Thoracic aorta (tissue), 2 donors: ENCODE data around the gene TMEM106A. TPM values are rescaled to one million over a fixed set of nuclear protein-coding genes. Genes with fewer than 3 reads are reported as not detected.
"Not testable (repeated sequence)": the region's sequence is repeated elsewhere in the genome, so short reads cannot be mapped to it uniquely, and the experiment has no call there.

Experiments
- ATAC-seq: fragments of 150-250 bp; one replicate; pipeline ENCODE4 v1.8.0; 2017; ENCODE audit warnings: low read depth; ENCODE audit not compliant: insufficient number of reproducible peaks, low FRiP score
- DNase-seq: peaks from one replicate; pipeline ENCODE4 v3.0.0-alpha.2; 2020; ENCODE audit warnings: low spot score
- H3K27ac ChIP-seq, 2 donors: fragments of 200-600 bp; sonication (generic); 1 replicate in 1 of 2; 2 replicates in 1 of 2; pipeline ENCODE4 v1.5.1; 2016; ENCODE audit warnings: mild to moderate bottlenecking in 2 of 2, moderate library complexity in 2 of 2
- H3K27me3 ChIP-seq: fragments of 200-600 bp; sonication (generic); replicated peaks from 2 replicates; pipeline ENCODE4 v1.6.0; 2016; ENCODE audit warnings: mild to moderate bottlenecking; ENCODE audit not compliant: insufficient read depth
- H3K36me3 ChIP-seq: fragments of 200-600 bp; sonication (generic); one replicate; pipeline ENCODE4 v1.5.1; 2016
- H3K4me1 ChIP-seq, 2 donors: fragments of 200-600 bp; sonication (generic); 1 replicate in 1 of 2; 2 replicates in 1 of 2; pipeline versions ENCODE4 v1.5.1 to v1.6.0; 2016; ENCODE audit warnings: low read depth in 2 of 2, mild to moderate bottlenecking in 1 of 2; ENCODE audit not compliant: control insufficient read depth in 1 of 2
- H3K4me3 ChIP-seq: fragments of 200-600 bp; sonication (generic); 2 replicates; pipeline ENCODE4 v1.5.1; 2016; ENCODE audit warnings: mild to moderate bottlenecking
- H3K9me3 ChIP-seq: fragments of 200-600 bp; sonication (generic); 2 replicates; pipeline ENCODE4 v1.5.1; 2016
- total RNA-seq, 2 donors: library from RNA; depleted of rRNA; stranded (reverse); fragments of >200 nt; gene quantifications; one replicate each; pipeline versions ENCODE4 v1.1.0 to v1.2.3, GENCODE V29; 2016
- TF ChIP-seq, protein P1 (sequence below): fragments of 200-600 bp; sonication (generic); IDR thresholded peaks from one replicate; pipeline ENCODE4 v1.5.1; 2019; ENCODE audit warnings: antibody characterized with exemption

The TMEM106A gene
- total RNA-seq, 2 donors from 2014 or later, result 17.3 to 22.5 TPM

DNA sequence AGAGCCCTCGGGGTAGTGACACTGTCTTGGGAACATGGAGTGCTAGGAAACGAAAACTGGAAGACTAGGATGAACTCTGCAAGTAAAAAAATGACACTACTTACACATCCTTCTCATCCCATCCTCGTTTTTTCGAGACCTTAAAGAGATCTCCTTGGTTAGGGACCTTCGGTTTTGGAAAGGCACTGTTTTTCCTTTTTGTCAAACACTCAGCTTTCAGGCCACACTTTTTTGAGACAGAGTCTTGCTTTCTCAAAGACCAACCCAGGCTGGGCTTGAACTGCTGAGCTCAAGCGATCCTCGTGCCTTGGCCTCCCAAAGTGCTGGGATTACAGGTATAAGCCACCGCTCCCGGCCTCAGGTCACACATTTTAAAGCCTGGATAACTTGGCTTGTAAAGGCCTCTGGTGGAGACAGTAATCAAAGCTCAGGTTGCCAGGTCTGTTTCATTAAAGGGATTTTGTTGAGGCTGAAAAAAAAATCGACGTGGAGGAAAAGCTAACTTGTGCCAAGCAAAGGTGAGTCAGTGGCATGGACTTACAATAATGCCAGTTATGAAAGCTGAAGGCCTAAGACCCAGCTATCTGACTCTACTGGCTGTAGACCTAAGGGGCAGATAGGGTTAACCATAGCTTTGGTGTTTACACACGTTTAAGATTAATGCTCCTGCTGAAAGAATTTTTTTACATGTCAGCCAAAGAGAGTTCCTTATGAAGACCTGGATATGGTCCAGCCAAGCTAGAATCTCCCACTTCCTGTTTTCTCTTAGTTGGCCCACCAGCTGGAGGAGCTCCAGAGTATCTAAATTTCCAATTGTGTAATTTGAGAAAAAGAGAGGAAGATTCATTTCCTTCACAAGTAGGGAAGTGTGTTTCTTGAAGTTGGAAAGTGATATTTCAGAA lies 39.8 kb upstream of the TMEM106A start:
- Histone ChIP-seq H3K4me1 (peaks cover 41 to 64% of the 10 kb centered on the region in 2 donors), H3K4me3 (peak overlapping the region; percentile 96), H3K9me3 (no peaks in the 10 kb centered on the region), H3K27ac (peak overlapping the region; percentile 98 to 99), H3K36me3 (peaks cover 4% of the 10 kb centered on the region), H3K27me3 (no peaks in the 10 kb centered on the region)
- no peak for DNase-seq
- ATAC-seq, result no peak
- TF ChIP-seq, protein P1, sequence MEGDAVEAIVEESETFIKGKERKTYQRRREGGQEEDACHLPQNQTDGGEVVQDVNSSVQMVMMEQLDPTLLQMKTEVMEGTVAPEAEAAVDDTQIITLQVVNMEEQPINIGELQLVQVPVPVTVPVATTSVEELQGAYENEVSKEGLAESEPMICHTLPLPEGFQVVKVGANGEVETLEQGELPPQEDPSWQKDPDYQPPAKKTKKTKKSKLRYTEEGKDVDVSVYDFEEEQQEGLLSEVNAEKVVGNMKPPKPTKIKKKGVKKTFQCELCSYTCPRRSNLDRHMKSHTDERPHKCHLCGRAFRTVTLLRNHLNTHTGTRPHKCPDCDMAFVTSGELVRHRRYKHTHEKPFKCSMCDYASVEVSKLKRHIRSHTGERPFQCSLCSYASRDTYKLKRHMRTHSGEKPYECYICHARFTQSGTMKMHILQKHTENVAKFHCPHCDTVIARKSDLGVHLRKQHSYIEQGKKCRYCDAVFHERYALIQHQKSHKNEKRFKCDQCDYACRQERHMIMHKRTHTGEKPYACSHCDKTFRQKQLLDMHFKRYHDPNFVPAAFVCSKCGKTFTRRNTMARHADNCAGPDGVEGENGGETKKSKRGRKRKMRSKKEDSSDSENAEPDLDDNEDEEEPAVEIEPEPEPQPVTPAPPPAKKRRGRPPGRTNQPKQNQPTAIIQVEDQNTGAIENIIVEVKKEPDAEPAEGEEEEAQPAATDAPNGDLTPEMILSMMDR, result no peak

DNA sequence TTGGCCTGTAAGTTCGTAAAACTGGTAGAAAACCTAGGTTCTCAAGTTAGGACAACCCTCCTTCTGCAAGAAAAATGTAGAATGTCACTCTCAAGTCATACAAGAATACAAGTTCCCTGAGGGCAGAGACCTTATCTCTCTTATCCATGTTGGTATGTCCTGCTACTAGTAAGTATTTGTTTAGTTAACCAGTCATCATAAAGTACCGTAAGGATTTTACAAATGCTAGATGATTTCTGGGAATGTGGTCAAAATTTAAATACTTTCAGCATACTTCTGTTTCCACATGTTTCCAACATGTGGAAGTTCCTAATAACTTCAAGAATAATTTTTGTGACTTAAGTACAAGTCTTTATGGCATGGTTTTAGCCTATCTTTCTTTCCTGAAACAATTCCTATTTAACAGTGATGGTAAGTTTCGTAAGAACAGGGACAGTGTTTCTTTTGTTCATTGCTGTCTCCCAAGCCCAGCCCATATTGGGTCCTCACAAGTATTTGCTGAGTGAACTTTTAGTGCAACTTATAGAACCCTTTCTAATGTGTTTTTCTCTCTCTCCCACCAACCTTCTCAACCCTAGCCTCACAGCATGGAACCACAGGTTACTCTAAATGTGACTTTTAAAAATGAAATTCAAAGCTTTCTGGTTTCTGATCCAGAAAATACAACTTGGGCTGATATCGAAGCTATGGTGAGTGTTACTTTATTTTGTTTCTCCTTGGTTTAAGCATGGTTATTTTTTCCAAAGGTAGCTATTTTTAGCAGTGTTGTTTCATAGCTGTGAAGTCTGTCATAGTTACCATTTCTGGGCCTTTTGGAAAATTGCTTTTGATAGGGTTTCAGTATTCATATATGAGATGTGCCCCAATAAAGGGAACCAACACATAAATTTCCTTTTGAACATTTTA lies 36.2 kb upstream of the TMEM106A start:
- Histone ChIP-seq H3K9me3 (no peaks in the 10 kb centered on the region), H3K4me3 (peak overlapping the region; percentile 47), H3K27ac (peak overlapping the region; percentile 71 to 99), H3K36me3 (peaks cover 27% of the 10 kb centered on the region), H3K4me1 (peaks cover 42 to 60% of the 10 kb centered on the region in 2 donors), H3K27me3 (no peaks in the 10 kb centered on the region)
- ATAC-seq (peak; percentile 13), DNase-seq (no peak)
- TF ChIP-seq, protein P1, result no peak

DNA sequence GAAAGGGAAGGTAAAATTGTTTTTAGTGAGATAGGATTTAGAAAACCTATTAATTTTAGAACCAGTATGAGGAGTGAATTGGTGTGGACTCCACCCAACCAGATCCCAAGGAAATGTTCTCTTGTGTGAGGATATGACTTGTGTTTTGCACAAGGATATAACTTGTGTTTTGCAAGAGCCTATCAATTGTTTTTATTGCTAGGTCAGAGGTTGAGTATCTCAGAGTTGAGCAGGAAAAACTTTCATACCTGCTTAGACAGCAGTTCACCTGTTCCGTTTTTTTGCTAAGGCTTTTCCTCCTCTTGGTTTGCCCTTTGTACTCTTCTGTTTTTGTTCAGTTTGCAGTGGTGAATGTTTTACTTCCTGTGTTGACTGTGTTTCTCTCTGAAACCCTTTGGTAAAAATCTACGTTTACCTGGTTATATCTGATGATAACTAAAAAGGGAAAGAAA lies 35.5 kb upstream of the TMEM106A start:
- peaks cover 42 to 60% of the 10 kb centered on the region in 2 donors for H3K4me1 ChIP-seq
- no peaks in the 10 kb centered on the region for H3K27me3 ChIP-seq
- peak overlapping the region; percentile 47 for H3K4me3 ChIP-seq
- ATAC-seq, result no peak
- no peak for DNase-seq
- TF ChIP-seq, protein P1, result no peak
- peak overlapping the region; percentile 71 to 99 for H3K27ac ChIP-seq
- H3K36me3 ChIP-seq, result peaks cover 27% of the 10 kb centered on the region
- no peaks in the 10 kb centered on the region for H3K9me3 ChIP-seq

DNA sequence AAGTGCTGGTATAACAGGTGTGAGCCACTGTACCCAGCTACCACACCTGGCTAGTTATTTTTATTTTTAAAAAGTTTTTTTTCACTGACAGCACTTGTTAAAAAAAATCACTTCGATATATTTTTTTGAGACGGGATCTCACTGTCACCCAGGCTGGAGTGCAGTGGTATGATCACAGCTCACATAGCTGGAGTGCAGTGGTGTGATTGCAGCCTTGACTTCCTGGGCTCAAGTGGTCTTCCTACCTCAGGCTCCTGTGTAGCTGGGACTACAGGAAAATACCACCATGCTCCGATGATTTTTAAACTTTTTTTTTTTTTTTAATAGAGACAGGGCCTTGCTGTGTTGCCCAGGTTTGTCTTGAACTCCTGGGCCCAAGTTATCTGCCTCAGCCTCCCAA lies 27.8 kb upstream of the TMEM106A start:
- H3K4me1 ChIP-seq, result no peaks in the 10 kb centered on the region
- TF ChIP-seq, protein P1, result no peak

DNA sequence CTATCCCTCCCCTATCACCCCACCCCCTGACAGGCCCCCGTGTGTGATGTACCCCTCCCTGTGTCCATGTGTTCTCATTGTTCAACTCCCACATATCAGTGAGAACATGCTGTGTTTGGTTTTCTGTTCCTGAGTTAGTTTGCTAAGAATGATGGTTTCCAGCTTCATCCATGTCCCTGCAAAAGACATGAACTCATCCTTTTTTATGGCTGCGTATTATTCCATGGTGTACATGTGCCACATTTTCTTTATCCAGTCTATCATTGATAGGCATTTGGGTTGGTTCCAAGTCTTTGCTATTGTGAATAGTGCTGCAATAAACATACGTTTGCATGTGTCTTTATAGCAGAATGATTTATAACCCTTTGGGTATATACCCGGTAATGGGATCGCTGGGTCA lies 25.0 kb upstream of the TMEM106A start:
- H3K36me3 ChIP-seq, result peaks cover 58% of the 10 kb centered on the region

More for the DNA sequence above, 27.8 kb upstream of the TMEM106A start:
- Histone ChIP-seq H3K9me3 (no peaks in the 10 kb centered on the region), H3K27me3 (no peaks in the 10 kb centered on the region), H3K27ac (no peak overlapping the region), H3K4me3 (no peak overlapping the region), H3K36me3 (peaks cover 44% of the 10 kb centered on the region)
- DNase-seq (no peak), ATAC-seq (no peak)

More for the DNA sequence above, 25.0 kb upstream of the TMEM106A start:
- not testable (repeated sequence) for DNase-seq, ATAC-seq, H3K27ac ChIP-seq, H3K9me3 ChIP-seq, H3K4me3 ChIP-seq, H3K4me1 ChIP-seq, H3K27me3 ChIP-seq
